ENCODE measurements around the gene CACNB4. TPM values are rescaled to one million over a fixed set of nuclear protein-coding genes. Genes with fewer than 3 reads are reported as not detected.

The CACNB4 gene
- total and polyA plus RNA-seq, 9 of the 15 experiments (the other 6 are each of a cell fraction or from before 2014, with no cell fraction given), result 0.01 to 0.20 (median 0.04) TPM; not detected in 1

- 4% methylated on average over 2 of the region's 2 CpGs for WGBS (ENCODE audit: insufficient coverage, low coverage, missing lambda C conversion rate)
- no peak overlapping the region for H3K9ac ChIP-seq (ENCODE audit: insufficient read depth in 1 of 2, low read depth in 2 of 2, low read length in 2 of 2)
- no peak overlapping the region for H2AFZ ChIP-seq (ENCODE audit: low read depth, low read length)
- no peaks in the 10 kb centered on the region for H3K9me1 ChIP-seq (ENCODE audit: control insufficient read depth, insufficient read depth, low read length)
- in situ Hi-C loops (cut with MboI) (no loop called here), intact Hi-C loops (cut with micrococcal nuclease) (no loop called here)
- FAIRE-seq (no peak), DNase-seq (ENCODE audit: extremely low read depth in 1 of 4, low spot score in 3 of 4) (no peak), ATAC-seq (no peak)
- no peaks in the 10 kb centered on the region for H4K20me1 ChIP-seq (replicated peaks; ENCODE audit: control insufficient read depth, insufficient read depth, low read length)
- H3K4me2 ChIP-seq (ENCODE audit: insufficient read depth, low read length), result no peak overlapping the region
- BruUV-seq (replicated peaks), result no TSS peak
- CTCF ChIA-PET (ENCODE audit: low intra/inter-chr PET ratio), result interaction anchor here (0.7 kb wide), 1 partner anchor 88 kb away, joined by 3 read pairs; no protein-coding TSS in a partner anchor
- H3K36me3 ChIP-seq (ENCODE audit: control insufficient read depth, insufficient read depth, low read length), result no peaks in the 10 kb centered on the region
- peaks cover 3 to 23% of the 10 kb centered on the region in 2 experiments; a peak in 4 of 5 replicates for H3K27me3 ChIP-seq (ENCODE audit: control insufficient read depth in 2 of 2, insufficient read depth in 2 of 2, low read length in 2 of 2)
- H3K27ac ChIP-seq (ENCODE audit: extremely low read depth, low read depth, low read length), result no peak overlapping the region
- TF ChIP-seq E2F3 (CRISPR knock-in tag; IDR thresholded peaks at IDR 0.05) (no peak), KDM2B (CRISPR knock-in tag; IDR thresholded peaks at IDR 0.05) (no peak), ZNF311 (CRISPR knock-in tag; IDR thresholded peaks at IDR 0.05) (no peak), NFRKB (IDR thresholded peaks at IDR 0.05; ENCODE audit: low read depth) (no peak)
- POLR2A ChIA-PET, result no interaction called here
- H3K79me2 ChIP-seq (ENCODE audit: control insufficient read depth, insufficient read depth, low read length), result no peaks in the 10 kb centered on the region
- no peaks in the 10 kb centered on the region for H3K4me1 ChIP-seq (replicated peaks in 1 of 2; ENCODE audit: control insufficient read depth in 2 of 2, insufficient read depth in 2 of 2, low read length in 2 of 2)
- H3K4me3 ChIP-seq, result no peak overlapping the region
- no peaks in the 10 kb centered on the region for H3K9me3 ChIP-seq (replicated peaks; ENCODE audit: control insufficient read depth, insufficient read depth, low read depth, low read length)
Observed at GRCh38 chr2:152086231-152086630, 12.6 kb downstream of the CACNB4 start.

- no peak overlapping the region for H3K4me2 ChIP-seq (ENCODE audit: insufficient read depth, low read length)
- ATAC-seq (peak; percentile 22; the same call in 1 of the 3 replicates), FAIRE-seq (no peak), DNase-seq (ENCODE audit: extremely low read depth in 1 of 4, low spot score in 3 of 4) (no peak)
- no TSS peak for BruUV-seq (replicated peaks)
- in situ Hi-C loops (cut with MboI), result no loop called here
- H3K9me1 ChIP-seq (ENCODE audit: control insufficient read depth, insufficient read depth, low read length), result no peaks in the 10 kb centered on the region
- no peaks in the 10 kb centered on the region for H3K79me2 ChIP-seq (ENCODE audit: control insufficient read depth, insufficient read depth, low read length)
- no peaks in the 10 kb centered on the region for H3K4me1 ChIP-seq (replicated peaks in 1 of 2; ENCODE audit: control insufficient read depth in 2 of 2, insufficient read depth in 2 of 2, low read length in 2 of 2)
- POLR2A ChIA-PET, result no interaction called here
- intact Hi-C loops (cut with micrococcal nuclease), result no loop called here
- no peaks in the 10 kb centered on the region for H4K20me1 ChIP-seq (replicated peaks; ENCODE audit: control insufficient read depth, insufficient read depth, low read length)
- peaks cover 3 to 29% of the 10 kb centered on the region in 2 experiments; a peak in 4 of 5 replicates for H3K27me3 ChIP-seq (ENCODE audit: control insufficient read depth in 2 of 2, insufficient read depth in 2 of 2, low read length in 2 of 2)
- no peak overlapping the region for H2AFZ ChIP-seq (ENCODE audit: low read depth, low read length)
- H3K27ac ChIP-seq (ENCODE audit: extremely low read depth, low read depth, low read length), result no peak overlapping the region
- no peak overlapping the region for H3K9ac ChIP-seq (ENCODE audit: insufficient read depth in 1 of 2, low read depth in 2 of 2, low read length in 2 of 2)
- H3K9me3 ChIP-seq (replicated peaks; ENCODE audit: control insufficient read depth, insufficient read depth, low read depth, low read length), result no peaks in the 10 kb centered on the region
- WGBS (ENCODE audit: insufficient coverage, low coverage, missing lambda C conversion rate), result 0% methylated on average over 6 of the region's 6 CpGs
- no peaks in the 10 kb centered on the region for H3K36me3 ChIP-seq (ENCODE audit: control insufficient read depth, insufficient read depth, low read length)
- H3K4me3 ChIP-seq, result no peak overlapping the region
- CTCF ChIA-PET (ENCODE audit: low intra/inter-chr PET ratio), result no interaction called here
- TF ChIP-seq, protein P1, sequence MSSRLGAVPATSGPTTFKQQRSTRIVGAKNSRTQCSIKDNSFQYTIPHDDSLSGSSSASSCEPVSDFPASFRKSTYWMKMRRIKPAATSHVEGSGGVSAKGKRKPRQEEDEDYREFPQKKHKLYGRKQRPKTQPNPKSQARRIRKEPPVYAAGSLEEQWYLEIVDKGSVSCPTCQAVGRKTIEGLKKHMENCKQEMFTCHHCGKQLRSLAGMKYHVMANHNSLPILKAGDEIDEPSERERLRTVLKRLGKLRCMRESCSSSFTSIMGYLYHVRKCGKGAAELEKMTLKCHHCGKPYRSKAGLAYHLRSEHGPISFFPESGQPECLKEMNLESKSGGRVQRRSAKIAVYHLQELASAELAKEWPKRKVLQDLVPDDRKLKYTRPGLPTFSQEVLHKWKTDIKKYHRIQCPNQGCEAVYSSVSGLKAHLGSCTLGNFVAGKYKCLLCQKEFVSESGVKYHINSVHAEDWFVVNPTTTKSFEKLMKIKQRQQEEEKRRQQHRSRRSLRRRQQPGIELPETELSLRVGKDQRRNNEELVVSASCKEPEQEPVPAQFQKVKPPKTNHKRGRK (tag; IDR thresholded peaks at IDR 0.05), result no peak
- TF ChIP-seq FUS (optimal IDR thresholded peaks at IDR 0.05; ENCODE audit: low read depth, low read length) (no peak), MAFG (tag; conservative IDR thresholded peaks at IDR 0.05) (no peak), STAG1 (CRISPR knock-in tag; IDR thresholded peaks at IDR 0.05; ENCODE audit: borderline replicate concordance) (no peak), ZKSCAN1 (IDR thresholded peaks at IDR 0.05; ENCODE audit: low read depth, low read length) (no peak), ZNF740 (CRISPR knock-in tag; IDR thresholded peaks at IDR 0.05) (no peak), ZNF740 (tag; IDR thresholded peaks at IDR 0.05) (no peak), GTF2F1 (IDR thresholded peaks at IDR 0.05; ENCODE audit: low read depth, low read length) (no peak), XRCC4 (IDR thresholded peaks at IDR 0.05; ENCODE audit: extremely low read depth, insufficient read depth, insufficient read length) (no peak)
- TF ChIP-seq, protein P2, sequence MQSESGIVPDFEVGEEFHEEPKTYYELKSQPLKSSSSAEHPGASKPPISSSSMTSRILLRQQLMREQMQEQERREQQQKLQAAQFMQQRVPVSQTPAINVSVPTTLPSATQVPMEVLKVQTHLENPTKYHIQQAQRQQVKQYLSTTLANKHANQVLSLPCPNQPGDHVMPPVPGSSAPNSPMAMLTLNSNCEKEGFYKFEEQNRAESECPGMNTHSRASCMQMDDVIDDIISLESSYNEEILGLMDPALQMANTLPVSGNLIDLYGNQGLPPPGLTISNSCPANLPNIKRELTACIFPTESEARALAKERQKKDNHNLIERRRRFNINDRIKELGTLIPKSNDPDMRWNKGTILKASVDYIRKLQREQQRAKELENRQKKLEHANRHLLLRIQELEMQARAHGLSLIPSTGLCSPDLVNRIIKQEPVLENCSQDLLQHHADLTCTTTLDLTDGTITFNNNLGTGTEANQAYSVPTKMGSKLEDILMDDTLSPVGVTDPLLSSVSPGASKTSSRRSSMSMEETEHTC (IDR thresholded peaks at IDR 0.05), result no peak
Observed at GRCh38 chr2:152084076-152084475, 14.8 kb downstream of the CACNB4 start.

All from K562 (cell line).